Measurements from ENCODE around the gene RYR1.

The RYR1 gene

DNA sequence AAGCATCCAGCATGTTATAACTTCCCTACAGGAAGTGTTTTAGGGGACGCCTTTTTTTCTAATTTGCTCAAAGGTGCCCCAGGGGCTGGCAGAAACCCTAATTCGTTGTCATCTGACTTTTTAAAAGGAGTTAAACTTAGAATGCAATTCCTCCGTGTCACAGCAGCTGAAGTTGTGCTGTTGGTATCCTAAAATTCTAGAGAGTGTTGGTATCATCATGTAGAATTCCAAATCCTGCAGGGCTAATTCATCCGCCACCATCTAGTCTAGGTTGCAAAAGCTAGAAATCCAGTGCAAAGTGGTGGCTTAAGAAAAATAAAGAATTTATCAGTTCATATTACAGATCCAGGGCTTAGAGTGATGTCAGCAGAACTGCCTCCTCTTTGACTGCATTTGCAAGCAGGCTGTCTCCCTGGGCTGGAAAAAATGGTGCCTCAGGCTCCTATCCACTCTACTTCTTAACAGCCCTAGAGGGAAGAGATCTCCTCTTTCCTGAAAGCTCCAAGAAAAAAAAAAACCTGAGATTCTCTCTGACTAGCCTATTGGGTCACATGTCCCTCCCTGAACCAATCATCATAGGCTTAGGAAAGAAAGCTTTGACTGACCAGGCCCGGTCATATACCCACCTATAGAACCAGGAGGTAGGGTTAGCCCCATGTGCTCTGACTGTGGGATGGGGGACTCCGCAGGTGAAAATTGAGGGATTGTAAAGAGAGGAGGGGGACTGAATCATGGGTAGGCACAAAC, 111.3 kb downstream of the RYR1 start:
- TF ChIP-seq, protein P1, sequence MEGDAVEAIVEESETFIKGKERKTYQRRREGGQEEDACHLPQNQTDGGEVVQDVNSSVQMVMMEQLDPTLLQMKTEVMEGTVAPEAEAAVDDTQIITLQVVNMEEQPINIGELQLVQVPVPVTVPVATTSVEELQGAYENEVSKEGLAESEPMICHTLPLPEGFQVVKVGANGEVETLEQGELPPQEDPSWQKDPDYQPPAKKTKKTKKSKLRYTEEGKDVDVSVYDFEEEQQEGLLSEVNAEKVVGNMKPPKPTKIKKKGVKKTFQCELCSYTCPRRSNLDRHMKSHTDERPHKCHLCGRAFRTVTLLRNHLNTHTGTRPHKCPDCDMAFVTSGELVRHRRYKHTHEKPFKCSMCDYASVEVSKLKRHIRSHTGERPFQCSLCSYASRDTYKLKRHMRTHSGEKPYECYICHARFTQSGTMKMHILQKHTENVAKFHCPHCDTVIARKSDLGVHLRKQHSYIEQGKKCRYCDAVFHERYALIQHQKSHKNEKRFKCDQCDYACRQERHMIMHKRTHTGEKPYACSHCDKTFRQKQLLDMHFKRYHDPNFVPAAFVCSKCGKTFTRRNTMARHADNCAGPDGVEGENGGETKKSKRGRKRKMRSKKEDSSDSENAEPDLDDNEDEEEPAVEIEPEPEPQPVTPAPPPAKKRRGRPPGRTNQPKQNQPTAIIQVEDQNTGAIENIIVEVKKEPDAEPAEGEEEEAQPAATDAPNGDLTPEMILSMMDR (IDR thresholded peaks at IDR 0.05; ENCODE audit: borderline replicate concordance, extremely low read depth, low read length, poor library complexity, severe bottlenecking): no peak
- TF ChIP-seq EZH2 (IDR thresholded peaks at IDR 0.05; ENCODE audit: borderline replicate concordance, low read depth, low read length, severe bottlenecking): no peak
- Histone ChIP-seq H3K27ac (ENCODE audit: low read length) (no peak overlapping the region), H3K27me3 (ENCODE audit: insufficient read depth, low read length, poor library complexity) (no peaks in the 10 kb centered on the region), H2AFZ (ENCODE audit: low read depth, low read length) (peak overlapping the region; percentile 67), H3K9me3 (ENCODE audit: insufficient read depth, low read length, severe bottlenecking) (no peaks in the 10 kb centered on the region), H3K36me3 (ENCODE audit: insufficient read depth, low read length) (no peaks in the 10 kb centered on the region), H3K9ac (ENCODE audit: low read depth, low read length) (no peak overlapping the region), H3K4me1 (ENCODE audit: insufficient read depth, low read length) (peaks cover 5% of the 10 kb centered on the region), H4K20me1 (ENCODE audit: insufficient read depth, low read length) (no peaks in the 10 kb centered on the region), H3K79me2 (ENCODE audit: insufficient read depth, low read length) (no peaks in the 10 kb centered on the region), H3K4me2 (ENCODE audit: insufficient read depth, low read length) (peak overlapping the region; percentile 33; the same call in 1 of the 2 replicates), H3K4me3 (ENCODE audit: low read depth in 1 of 2, low read length in 2 of 2) (no peak overlapping the region)
- ATAC-seq (ENCODE audit: insufficient read depth, low read depth) (no peak), DNase-seq (peak; percentile 37)

DNA sequence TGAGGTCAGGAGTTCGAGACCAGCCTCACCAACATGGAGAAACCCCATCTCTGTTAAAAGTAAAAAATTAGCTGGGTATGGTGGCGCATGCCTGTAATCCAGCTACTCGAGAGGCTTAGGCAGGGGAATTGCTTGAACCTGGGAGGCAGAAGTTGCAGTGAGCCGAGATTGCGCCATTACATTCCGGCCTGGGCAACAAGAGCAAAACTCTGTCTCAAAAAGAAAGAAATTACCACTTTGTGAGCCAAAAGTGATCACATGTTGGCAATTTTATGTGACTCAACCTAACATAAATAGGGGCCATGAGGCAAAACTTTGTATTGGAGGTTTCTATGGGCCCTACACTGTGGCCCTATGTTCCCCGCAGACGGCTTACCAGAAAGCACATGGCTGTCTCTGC, 112.1 kb downstream of the RYR1 start:
- H3K4me3 ChIP-seq (ENCODE audit: low read depth in 1 of 2, low read length in 2 of 2): no peak overlapping the region
- ATAC-seq (ENCODE audit: insufficient read depth, low read depth) (no peak), DNase-seq (no peak)
- no peaks in the 10 kb centered on the region for H3K9me3 ChIP-seq (ENCODE audit: insufficient read depth, low read length, severe bottlenecking)
- TF ChIP-seq, protein P1 (IDR thresholded peaks at IDR 0.05; ENCODE audit: borderline replicate concordance, extremely low read depth, low read length, poor library complexity, severe bottlenecking): no peak
- no peak for TF ChIP-seq EZH2 (IDR thresholded peaks at IDR 0.05; ENCODE audit: borderline replicate concordance, low read depth, low read length, severe bottlenecking)
- H3K27me3 ChIP-seq (ENCODE audit: insufficient read depth, low read length, poor library complexity): no peaks in the 10 kb centered on the region
- no peak overlapping the region for H3K9ac ChIP-seq (ENCODE audit: low read depth, low read length)
- no peaks in the 10 kb centered on the region for H3K36me3 ChIP-seq (ENCODE audit: insufficient read depth, low read length)
- H2AFZ ChIP-seq (ENCODE audit: low read depth, low read length): no peak overlapping the region
- no peaks in the 10 kb centered on the region for H3K79me2 ChIP-seq (ENCODE audit: insufficient read depth, low read length)
- peaks cover 5% of the 10 kb centered on the region for H3K4me1 ChIP-seq (ENCODE audit: insufficient read depth, low read length)
- no peak overlapping the region for H3K4me2 ChIP-seq (ENCODE audit: insufficient read depth, low read length)
- H3K27ac ChIP-seq (ENCODE audit: low read length): no peak overlapping the region
- H4K20me1 ChIP-seq (ENCODE audit: insufficient read depth, low read length): no peaks in the 10 kb centered on the region

DNA sequence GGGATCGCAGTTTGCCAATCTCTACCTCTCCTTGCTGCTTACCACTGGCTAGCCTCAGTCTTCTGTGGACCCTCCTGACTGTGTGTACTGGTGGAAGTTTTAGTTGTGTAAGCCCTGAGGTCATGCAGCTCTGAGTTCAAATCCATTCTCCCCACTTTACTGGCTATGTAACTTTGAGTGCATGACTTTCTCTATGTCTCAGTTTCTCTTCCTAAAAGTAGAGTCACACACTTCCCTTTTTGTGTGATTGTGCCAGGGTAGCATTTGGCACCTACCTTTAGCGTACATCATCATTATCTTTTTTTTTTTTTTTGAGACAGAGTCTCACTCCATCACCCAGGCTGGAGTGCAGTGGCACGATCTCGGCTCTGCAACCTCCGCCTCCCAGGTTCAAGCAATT, 113.9 kb downstream of the RYR1 start:
- no peak overlapping the region for H3K4me2 ChIP-seq (ENCODE audit: insufficient read depth, low read length)
- H3K27ac ChIP-seq (ENCODE audit: low read length): no peak overlapping the region
- H3K9ac ChIP-seq (ENCODE audit: low read depth, low read length): no peak overlapping the region
- H2AFZ ChIP-seq (ENCODE audit: low read depth, low read length): no peak overlapping the region
- peaks cover 5% of the 10 kb centered on the region for H3K4me1 ChIP-seq (ENCODE audit: insufficient read depth, low read length)
- H3K79me2 ChIP-seq (ENCODE audit: insufficient read depth, low read length): no peaks in the 10 kb centered on the region
- no peaks in the 10 kb centered on the region for H3K9me3 ChIP-seq (ENCODE audit: insufficient read depth, low read length, severe bottlenecking)
- DNase-seq (no peak), ATAC-seq (ENCODE audit: insufficient read depth, low read depth) (no peak)
- no peak overlapping the region for H3K4me3 ChIP-seq (ENCODE audit: low read depth in 1 of 2, low read length in 2 of 2)
- no peaks in the 10 kb centered on the region for H3K27me3 ChIP-seq (ENCODE audit: insufficient read depth, low read length, poor library complexity)
- no peak for TF ChIP-seq EZH2 (IDR thresholded peaks at IDR 0.05; ENCODE audit: borderline replicate concordance, low read depth, low read length, severe bottlenecking)
- TF ChIP-seq, protein P1 (IDR thresholded peaks at IDR 0.05; ENCODE audit: borderline replicate concordance, extremely low read depth, low read length, poor library complexity, severe bottlenecking): no peak
- H4K20me1 ChIP-seq (ENCODE audit: insufficient read depth, low read length): 0 out of 2 replicates have a peak, but pooled peaks cover 3% of the 10 kb centered on the region
- H3K36me3 ChIP-seq (ENCODE audit: insufficient read depth, low read length): no peaks in the 10 kb centered on the region

All from DND-41 (cell line).